Stimulated activated CD4-positive, alpha-beta T cell treated with anti-CD3 and anti-CD28 coated beads, TNF-alpha, amount 100 ng/mL, for 24 hours (primary cell): ENCODE measurements around the gene SETD4.

Source experiments
- DNase-seq, 3 experiments: peaks; one replicate each; pipeline ENCODE4 v3.0.0-alpha.2; 2020; ENCODE audit warnings: low read depth in 3 of 3

Gene SETD4

DNA sequence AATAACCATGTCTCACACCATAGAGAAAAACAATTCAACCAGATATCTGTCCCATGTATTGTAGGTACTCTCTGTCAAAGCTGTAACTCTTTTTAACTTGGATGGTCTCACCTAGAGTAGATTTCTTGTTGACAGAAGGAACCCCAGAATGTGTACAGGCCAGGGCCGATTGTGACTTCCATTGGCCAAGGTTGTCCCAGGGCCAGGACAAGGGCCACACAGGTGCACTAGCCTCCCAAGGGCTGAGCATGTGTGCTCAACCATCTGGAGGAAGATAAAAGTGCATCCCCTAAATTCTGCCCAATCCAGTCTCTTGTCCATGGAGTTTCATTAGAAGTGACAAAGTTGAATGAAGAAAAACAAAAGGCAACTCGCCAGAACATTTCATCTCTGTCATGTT, 51.8 kb downstream of the SETD4 start:
- no peak for DNase-seq

DNA sequence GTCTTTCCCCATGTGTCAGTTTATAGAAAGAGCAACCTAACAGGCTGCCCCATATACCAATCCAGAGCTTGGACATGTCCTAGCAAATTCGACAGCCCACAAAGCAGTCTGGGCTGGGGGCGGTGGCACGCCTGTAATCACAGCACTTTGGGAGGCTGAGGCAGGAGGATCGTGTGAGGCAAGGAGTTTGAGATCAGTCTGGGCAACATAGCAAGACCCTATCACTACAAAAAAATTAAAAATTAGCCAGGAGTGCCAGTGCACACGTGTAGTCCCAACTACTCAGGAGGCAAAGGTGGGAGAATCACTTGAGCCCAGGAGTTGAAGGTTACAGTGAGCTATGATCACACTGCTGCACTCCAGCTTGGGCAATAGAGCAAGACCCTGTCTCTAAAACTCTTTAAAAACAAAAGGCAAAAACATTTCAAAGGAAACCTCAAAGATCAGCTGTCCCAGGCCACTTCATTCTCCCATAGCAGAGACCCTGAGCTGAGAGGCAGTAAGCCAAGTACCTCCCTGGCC, 54.4 kb downstream of the SETD4 start:
- DNase-seq, result no peak

DNA sequence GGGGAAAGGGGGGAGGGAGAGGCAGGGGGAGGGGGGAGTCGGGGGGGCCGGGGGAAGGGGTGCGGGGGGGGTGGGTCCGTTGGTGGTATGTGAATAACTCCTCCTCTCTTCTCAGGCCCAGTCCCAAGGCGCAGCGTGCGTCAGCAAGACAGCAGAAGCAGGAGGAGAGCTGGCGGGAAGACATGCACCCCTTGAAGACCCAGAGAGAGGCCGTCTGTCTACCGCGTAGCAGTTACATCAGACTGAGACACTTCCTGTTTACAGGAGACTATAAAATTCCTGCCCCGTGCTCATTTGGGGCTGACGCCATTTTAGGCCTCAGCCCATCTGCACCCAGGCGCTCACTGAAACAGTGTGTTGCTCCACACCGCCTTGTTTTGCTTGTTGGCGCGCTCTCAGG, 55.3 kb downstream of the SETD4 start:
- no peak for DNase-seq

DNA sequence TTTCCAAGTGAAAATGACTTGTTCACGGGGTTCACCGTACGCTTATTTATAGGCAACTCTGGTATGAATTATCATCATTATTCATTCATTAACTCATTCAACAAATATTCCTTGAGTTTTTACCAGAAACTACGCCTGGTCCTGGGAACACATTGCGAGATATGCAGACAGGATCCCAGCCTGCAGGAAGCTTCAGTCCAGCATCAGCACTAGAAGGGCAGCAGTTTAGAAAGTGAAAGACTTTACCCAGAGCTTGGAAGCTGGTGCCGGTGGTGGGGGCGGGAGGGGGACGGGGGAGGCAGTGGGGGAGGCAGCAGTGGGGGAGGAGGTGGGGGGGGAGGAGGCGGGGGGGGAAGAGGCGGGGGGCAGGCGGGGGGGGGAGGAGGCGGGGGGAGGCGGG, 55.9 kb downstream of the SETD4 start:
- no peak for DNase-seq

DNA sequence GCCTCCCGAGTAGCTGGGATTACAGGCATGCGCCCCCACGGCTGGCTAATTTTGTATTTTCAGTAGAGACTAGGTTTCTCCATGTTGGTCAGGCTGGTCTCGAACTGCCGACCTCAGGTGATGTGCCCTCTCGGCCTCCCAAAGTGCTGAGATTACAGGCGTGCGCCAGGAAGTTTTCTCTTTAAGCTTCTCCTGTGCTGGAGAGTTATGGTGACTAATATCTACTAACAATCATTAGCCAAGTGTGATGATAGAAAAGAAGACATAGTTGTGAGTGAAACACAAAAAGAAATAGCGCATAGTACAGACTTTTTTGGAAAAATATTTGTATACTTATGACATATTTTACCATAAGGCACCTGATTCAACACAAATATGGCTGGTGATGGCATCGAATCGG, 56.5 kb downstream of the SETD4 start:
- DNase-seq, result no peak

DNA sequence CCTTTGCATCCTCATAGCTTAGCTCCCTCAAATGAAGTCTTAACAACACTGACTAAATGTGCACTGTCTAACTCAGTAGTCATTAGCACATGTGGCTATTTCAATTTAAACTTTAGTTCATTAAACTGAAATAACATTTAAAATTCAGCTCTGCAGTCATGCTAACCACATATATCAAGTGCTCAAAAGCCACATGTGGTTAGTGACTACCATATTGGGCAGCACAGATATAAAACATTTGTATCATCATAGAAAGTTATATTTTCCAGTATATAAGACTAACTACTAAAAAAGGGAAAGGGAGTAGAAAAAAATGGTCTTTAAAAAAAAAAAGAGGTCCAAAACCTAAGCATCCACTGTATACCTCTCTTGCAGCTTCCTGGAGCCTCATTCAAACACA, 64.1 kb downstream of the SETD4 start:
- DNase-seq, result no peak

DNA sequence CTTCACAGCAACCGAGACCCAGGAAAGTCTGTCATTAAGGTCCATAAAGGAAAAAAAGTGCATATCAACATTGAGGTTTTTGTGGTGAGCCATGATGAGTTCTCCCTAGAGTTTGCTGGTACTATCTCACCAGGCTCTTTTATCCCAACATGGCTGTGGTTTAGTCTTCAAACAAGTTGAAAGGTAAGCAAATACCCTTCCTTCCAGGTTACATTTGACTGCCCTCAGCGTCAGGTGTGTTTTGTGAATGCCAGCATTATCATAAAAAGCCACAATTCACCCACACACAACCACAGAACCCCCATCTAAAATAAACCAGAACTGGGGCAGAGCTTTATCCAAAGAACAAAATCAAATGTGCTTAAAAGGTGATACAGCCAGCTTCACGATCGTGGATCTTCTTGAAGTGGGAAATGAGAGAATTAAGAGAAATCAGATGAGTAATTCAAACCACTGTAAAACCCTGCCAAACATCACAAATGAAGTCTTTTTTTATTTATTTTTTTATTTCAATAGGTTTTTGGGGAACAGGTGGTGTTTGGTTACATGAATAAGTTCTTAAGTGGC, 64.7 kb downstream of the SETD4 start:
- peak in 1 of 3 experiments; percentile 2 for DNase-seq

DNA sequence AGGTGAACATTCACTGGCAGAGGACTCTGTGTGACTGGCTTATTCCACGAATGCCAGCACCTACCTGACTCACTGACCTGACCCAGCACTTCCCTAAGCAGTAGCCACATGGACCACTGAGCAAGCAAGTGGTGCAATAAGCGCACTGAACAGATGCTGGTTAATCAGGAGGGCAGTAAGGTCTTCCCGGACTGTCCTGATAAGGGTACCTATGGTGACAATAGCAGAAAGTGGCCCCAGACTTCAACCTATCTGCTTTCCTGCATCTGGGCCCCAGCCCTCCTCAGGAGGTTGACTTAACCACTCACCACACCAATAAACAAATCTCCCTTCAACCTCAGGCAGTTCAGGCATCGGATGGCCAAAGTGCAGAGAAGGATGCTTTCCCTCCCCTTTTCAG, 65.7 kb downstream of the SETD4 start:
- no peak for DNase-seq

DNA sequence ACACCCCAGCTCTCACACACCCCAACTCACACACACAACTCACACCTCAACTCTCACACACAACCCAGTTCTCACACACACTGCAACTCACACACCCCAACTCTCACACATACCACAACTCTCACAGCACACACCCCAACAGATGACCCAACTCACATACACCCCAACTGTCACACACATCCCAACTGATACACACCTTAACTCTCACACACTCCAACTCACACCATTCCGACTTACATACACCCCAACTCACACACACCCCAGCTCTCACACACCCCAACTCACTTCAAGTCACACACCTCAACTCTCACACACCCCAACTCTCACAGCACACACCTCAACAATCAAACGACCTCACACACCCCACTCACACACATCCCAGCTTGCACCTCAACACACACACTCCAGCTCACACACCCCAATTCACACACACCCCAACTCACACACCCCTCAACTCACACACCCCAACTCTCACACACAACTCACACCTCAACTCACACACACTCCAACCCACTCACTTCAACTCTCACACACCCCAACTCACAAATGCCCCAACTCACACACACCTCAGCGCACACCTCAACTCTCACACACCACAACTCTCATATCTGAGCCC, 66.3 kb downstream of the SETD4 start:
- DNase-seq, result no peak

DNA sequence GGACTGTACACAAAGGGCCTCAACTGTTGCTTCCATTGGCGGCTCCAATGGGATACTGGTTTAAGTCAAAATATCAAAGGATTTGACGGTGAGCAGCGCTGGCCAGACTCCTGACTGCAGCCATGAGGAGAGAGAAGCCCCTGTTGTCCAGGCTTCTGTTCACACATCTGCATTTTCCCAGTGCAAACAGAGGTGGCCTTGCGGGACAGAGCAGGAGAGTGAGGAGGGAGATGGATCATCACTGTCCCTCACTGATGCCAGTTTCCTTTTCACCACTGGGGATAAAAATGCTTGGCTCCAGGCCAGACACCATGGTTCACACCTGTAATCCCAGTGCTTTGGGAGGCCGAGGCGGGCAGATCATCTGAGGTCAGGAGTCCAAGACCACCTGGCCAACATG, 69.2 kb downstream of the SETD4 start:
- DNase-seq, result no peak

DNA sequence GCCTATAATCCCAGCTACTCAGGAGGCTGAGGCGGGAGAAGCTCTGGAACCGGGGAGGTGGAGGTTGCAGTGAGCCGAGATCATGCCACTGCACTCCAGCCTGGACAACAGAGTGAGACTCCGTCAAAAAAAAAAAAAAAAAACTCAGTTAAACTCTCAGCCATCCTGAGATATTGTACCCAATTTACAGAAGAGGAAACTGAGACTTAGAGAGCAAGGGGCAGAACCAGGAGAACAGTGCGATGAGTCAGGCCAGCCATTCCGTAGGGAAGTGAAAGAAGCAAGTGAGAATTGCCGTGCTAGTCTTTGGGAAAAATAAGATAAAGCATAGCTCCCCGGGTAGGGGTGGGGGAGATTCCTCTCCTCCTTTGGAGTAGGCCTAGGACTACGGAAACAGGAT, 69.7 kb downstream of the SETD4 start:
- DNase-seq, result no peak

DNA sequence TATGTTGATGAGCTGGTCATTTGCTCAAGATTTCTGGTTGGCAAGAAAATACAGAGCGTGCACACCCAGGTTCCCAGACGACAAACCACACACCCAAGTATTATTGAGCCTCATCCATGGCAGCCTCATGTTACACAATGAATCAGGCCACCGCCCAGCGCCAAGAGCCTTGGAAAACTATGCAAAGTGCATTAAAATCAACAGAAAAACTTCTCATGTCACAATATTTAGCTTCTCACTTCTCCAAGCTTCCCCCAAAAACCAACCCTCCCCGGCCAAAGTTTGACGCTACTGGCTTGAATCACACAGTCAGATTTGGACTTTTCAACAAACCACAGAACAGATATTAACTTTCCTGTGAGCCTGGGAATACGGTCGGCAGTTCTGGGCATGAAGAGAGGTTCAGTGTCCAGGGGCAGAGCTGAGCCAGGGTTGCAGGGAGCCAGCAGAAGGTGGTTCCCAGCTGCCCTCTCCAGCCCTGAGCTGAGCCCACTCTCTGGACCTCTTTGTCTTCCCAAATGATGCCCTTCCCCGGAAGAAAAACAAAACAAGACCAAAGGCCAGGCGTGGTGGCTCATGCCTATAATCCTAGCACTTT, 71.1 kb downstream of the SETD4 start:
- DNase-seq, result no peak

DNA sequence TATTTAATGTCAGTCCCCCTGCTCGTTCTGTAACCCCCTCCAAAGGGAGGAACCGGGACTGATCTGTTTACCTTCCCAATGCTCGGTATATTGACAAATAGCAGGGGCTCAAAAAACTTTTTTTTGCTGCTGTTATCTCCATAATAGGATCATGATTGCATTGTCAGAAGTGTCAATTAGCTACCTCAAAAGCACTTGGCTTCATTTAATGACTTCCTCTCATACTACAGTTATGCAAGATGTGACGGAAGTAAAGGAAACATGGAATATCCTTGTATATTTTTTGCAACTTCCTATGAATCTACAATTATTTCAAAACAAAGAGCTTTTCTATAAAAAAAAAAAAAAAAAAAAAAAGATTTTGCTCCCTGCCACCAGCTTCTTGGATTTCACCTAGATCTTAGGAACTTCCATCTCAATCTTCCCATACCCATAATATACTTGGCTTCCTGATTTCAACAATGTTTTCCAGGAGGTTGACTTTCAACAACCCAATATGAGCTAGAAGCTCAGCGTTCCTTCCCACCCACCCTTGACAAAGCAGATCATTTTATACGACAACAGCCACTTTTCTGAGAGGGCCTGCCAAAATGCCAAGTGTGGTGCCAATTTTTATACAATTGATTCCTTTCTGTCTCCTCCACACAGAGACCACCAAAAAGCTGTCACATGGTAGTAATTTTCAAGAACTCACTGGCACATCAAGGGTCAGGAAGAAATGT, 71.7 kb downstream of the SETD4 start:
- no peak for DNase-seq

DNA sequence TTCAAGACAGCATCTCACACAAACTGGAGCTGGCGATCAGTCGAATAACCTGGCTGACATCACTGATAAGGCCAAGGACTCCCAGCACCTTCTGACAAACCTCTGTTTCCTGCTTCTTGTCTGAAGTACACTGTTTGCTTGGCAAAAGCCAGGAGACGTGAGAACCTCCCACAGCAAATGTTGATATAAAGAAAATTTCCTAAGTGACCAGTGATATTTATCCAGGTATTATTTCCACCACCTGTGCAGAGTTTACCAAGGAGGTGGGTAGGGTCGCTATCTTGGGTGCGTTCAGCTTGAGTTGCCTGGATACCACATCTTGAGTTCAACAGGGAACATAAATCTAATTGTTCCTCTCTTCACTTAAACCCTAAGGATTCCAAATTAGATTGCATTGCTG, 72.9 kb downstream of the SETD4 start:
- no peak for DNase-seq

DNA sequence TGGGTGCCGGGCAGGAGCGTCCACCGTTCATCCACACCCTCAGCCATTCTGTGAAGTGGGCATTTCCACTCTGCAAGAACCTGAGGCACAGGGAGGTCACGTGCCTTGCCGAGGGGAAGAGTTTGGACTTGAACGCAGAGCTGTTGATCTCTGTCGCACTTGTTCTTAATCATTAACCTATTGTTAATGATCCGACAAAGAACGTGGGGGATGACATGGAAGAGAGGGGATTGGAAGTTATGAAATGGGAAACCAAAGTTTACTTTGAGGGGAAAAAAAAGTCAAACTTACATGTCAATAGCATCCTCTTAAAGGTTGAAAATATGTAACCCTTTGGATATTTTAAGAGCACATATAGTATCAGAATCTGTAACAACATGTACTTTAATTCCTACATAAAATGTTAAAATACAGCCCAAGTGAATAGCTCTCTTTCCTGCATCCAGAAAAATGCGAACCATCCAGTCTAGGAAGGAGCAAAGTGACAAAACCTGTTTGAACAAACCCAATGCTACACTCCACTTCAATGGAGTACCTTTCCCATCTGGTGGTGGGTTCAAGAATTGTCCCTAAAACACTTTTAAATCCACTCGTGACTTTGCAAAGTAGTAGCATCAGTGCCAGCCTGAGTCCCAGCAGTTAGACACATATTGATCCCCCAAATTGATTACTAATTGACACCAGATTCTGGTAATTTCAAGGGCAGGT, 75.5 kb downstream of the SETD4 start:
- no peak for DNase-seq
